A549 (cell line): ENCODE measurements around the gene PRSS3.

ENCODE experiments used
- BHLHE40 ChIP-seq: IDR thresholded peaks from 2 replicates; pipeline ENCODE4 v1.6.1; 2012; ENCODE audit warnings: low read depth, low read length, inconsistent platforms
- CTCF ChIP-seq: fragments of >200 bp; sonication (Bioruptor Twin); formaldehyde crosslinking; IDR thresholded peaks from 3 replicates; pipeline ENCODE4 v1.5.1; 2016
- GATA3 ChIP-seq: IDR thresholded peaks from 2 replicates; pipeline ENCODE4 v1.6.1; 2012; ENCODE audit warnings: borderline replicate concordance
- HDAC2 ChIP-seq: fragments of 200-600 bp; sonication (generic); IDR thresholded peaks from 2 replicates; pipeline ENCODE4 v1.6.1; 2016
- JUN ChIP-seq, 2 experiments: fragments of >200 bp; sonication (Bioruptor Twin); formaldehyde crosslinking; IDR thresholded peaks; 2 replicates in 1 of 2; 3 replicates in 1 of 2; pipeline ENCODE4 v1.6.1; 2016 to 2017
- KDM1A ChIP-seq: fragments of 200-600 bp; sonication (generic); IDR thresholded peaks from 2 replicates; pipeline ENCODE4 v1.6.1; 2016; ENCODE audit warnings: low read depth, mild to moderate bottlenecking
- MAZ ChIP-seq: fragments of 150-350 bp; IDR thresholded peaks from 2 replicates; pipeline ENCODE4 v1.6.1; 2014; ENCODE audit warnings: antibody characterized with exemption, low read depth, low read length, borderline replicate concordance
- PBX3 ChIP-seq: IDR thresholded peaks from 2 replicates; pipeline ENCODE4 v1.6.1; 2012
- POLR2A ChIP-seq: IDR thresholded peaks from 2 replicates; pipeline ENCODE4 v1.6.1; 2012; ENCODE audit warnings: mild to moderate bottlenecking, low read length
- REST ChIP-seq: fragments of 200-600 bp; sonication (generic); IDR thresholded peaks from 2 replicates; pipeline ENCODE4 v1.6.1; 2016; ENCODE audit warnings: antibody characterized with exemption, mild to moderate bottlenecking, moderate library complexity
- RNF2 ChIP-seq: fragments of 200-600 bp; sonication (generic); IDR thresholded peaks from 2 replicates; pipeline ENCODE4 v1.6.1; 2016; ENCODE audit warnings: low read depth, mild to moderate bottlenecking, antibody characterized with exemption, moderate library complexity, borderline replicate concordance
- SMC3 ChIP-seq: fragments of >200 bp; sonication (Bioruptor Twin); formaldehyde crosslinking; IDR thresholded peaks from 3 replicates; pipeline ENCODE4 v1.6.1; 2018; ENCODE audit warnings: inconsistent platforms

GRCh38 chr9:33840381-33840780 lies 45.0 kb downstream of the PRSS3 start:
- TF ChIP-seq CTCF (no peak), POLR2A (no peak), REST (no peak), MAZ (no peak), PBX3 (no peak), JUN (IDR thresholded peaks at IDR 0.05) (no peak), KDM1A (no peak), RNF2 (no peak), BHLHE40 (no peak), GATA3 (no peak), HDAC2 (no peak), SMC3 (no peak)
